ENCODE results near the gene ZNF485.

GRCh38 chr10:43574906-43575305 lies 31.3 kb upstream of the ZNF485 start:
- TF ChIP-seq GATA3 (IDR thresholded peaks at IDR 0.05; ENCODE audit: low read depth, low read length) (no peak), GATA2 (IDR thresholded peaks at IDR 0.05; ENCODE audit: low read depth, low read length) (no peak)
